OCI-LY3 (cell line): ENCODE measurements around the gene DMAC2.

Experiments used
- EZH2phosphoT487 ChIP-seq: fragments of 200-600 bp; shearing (Covaris generic); IDR thresholded peaks from 2 replicates; pipeline ENCODE4 v1.6.1; 2018; ENCODE audit warnings: antibody characterized with exemption, mixed run types, low read depth
- TF ChIP-seq, protein P1 (sequence below): fragments of 200-600, 300-600 bp; sonication (generic); IDR thresholded peaks from 2 replicates; pipeline ENCODE4 v1.5.1; 2014; ENCODE audit warnings: antibody characterized with exemption, low read length, low read depth

GRCh38 chr19:41399525-41399924 is 40.2 kb downstream of the DMAC2 start:
- TF ChIP-seq, protein P1, sequence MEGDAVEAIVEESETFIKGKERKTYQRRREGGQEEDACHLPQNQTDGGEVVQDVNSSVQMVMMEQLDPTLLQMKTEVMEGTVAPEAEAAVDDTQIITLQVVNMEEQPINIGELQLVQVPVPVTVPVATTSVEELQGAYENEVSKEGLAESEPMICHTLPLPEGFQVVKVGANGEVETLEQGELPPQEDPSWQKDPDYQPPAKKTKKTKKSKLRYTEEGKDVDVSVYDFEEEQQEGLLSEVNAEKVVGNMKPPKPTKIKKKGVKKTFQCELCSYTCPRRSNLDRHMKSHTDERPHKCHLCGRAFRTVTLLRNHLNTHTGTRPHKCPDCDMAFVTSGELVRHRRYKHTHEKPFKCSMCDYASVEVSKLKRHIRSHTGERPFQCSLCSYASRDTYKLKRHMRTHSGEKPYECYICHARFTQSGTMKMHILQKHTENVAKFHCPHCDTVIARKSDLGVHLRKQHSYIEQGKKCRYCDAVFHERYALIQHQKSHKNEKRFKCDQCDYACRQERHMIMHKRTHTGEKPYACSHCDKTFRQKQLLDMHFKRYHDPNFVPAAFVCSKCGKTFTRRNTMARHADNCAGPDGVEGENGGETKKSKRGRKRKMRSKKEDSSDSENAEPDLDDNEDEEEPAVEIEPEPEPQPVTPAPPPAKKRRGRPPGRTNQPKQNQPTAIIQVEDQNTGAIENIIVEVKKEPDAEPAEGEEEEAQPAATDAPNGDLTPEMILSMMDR: no peak
- TF ChIP-seq EZH2phosphoT487: no peak
